GF-D8 (cell line): Measurements from ENCODE around the gene BTN2A1.
"Not testable (repeated sequence)": the region's sequence is repeated elsewhere in the genome, so short reads cannot be mapped to it uniquely, and the experiment has no call there.

Source experiments
- DNase-seq: peaks from one replicate; lab custom pipeline; 2025; lab: John Stamatoyannopoulos, UW

The BTN2A1 gene

DNA sequence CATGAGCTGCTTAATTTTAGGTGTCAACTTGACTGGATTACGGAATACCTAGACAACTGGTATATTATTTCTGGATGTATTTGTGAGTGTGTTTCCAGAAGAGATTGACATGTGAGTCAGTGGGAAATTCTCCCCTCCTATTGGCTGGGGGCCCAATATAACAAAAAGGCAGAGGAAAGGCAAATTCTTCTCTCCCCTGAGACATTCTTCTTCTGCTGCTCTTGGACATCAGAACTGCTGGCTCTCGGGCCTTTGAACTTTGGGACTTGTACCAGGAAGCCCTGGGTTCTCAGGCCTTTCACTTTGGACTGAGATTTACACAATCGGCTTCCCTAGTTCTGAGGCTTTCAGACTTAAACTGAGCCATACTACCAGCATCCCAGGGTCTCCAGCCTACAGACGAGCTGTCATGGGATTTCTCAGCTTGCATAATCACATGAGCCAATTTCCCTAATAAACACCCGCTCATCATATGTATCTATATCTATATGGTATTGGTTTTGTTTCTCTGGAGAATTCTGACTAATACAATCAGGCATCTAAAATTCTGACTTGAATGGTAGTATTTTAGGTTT, 25.0 kb upstream of the BTN2A1 start:
- DNase-seq, result no peak

GRCh38 chr6:26433680-26434079, 24.1 kb upstream of the BTN2A1 start:
- not testable (repeated sequence) for DNase-seq

GRCh38 chr6:26436018-26436417, 21.7 kb upstream of the BTN2A1 start:
- DNase-seq, result no peak

GRCh38 chr6:26437550-26437949, 20.2 kb upstream of the BTN2A1 start:
- DNase-seq, result no peak

- no peak for DNase-seq
Observed at GRCh38 chr6:26438000-26438399, 19.8 kb upstream of the BTN2A1 start.

- no peak for DNase-seq
Observed at GRCh38 chr6:26439151-26440125, 18.3 kb upstream of the BTN2A1 start.

GRCh38 chr6:26440977-26441358, 16.8 kb upstream of the BTN2A1 start:
- DNase-seq, result no peak

DNA sequence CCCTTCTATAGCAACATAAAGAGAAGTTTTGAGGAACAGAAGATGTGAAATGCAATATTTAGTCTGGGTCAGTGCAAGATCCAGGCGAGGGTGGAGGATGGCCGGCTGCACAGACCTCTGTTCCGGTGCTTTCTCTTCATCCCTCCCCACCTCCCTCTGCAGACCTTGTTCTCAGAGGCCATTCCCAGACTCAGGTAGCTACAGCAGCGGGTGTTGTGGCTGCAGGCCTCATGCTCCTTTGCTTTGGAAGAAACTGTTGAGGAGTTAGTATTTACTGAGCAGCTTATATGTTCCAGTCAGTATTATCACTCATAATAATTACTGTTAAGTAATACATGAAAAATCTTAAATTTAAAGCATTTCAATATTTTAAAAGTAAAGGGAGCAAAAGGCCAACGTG, 15.8 kb upstream of the BTN2A1 start:
- no peak for DNase-seq

- no peak for DNase-seq
Observed at GRCh38 chr6:26445934-26446667, 11.7 kb upstream of the BTN2A1 start.

- DNase-seq, result no peak
Observed at GRCh38 chr6:26447257-26447656, 10.5 kb upstream of the BTN2A1 start.

DNA sequence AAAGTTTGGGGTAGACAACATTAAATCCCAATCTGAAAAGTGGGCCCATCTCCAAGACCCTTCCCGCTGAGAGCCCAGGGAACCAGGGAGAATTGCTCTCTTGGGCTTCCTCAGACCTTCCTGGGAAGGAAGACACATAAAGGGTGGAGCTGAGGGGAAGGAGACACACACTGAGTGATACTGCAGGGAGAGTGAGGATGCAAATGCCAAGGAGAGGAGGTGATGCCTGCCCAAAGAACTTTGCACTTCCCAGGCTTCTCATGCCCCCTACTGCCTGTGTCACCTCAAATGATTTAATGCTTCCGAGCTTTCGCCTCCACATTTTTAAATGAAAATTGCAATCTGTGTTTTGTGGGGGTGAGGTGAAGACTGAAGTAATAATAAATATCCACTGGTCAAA, 7.5 kb upstream of the BTN2A1 start:
- DNase-seq, result no peak

DNA sequence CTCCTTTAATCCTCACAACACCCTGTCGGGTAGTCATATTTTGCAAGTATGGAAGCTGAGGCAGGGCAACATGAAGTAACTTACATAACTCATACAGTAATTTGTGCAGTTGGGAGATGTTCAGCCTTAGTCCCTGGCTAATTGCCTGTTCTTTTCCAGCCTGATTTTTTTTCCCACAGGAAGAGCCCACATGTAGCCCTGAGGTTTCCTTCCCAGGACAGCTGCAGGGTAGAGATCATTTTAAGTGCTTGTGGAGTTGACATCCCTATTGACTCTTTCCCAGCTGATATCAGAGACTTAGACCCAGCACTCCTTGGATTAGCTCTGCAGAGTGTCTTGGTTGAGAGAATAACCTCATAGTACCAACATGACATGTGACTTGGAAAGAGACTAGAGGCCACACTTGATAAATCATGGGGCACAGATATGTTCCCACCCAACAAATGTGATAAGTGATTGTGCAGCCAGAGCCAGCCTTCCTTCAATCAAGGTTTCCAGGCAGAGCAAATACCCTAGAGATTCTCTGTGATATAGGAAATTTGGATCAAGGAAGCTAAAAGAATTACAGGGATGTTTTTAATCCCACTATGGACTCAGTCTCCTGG, 5.0 kb upstream of the BTN2A1 start:
- no peak for DNase-seq

- no peak for DNase-seq
Observed at GRCh38 chr6:26454631-26455030, 3.1 kb upstream of the BTN2A1 start.

DNA sequence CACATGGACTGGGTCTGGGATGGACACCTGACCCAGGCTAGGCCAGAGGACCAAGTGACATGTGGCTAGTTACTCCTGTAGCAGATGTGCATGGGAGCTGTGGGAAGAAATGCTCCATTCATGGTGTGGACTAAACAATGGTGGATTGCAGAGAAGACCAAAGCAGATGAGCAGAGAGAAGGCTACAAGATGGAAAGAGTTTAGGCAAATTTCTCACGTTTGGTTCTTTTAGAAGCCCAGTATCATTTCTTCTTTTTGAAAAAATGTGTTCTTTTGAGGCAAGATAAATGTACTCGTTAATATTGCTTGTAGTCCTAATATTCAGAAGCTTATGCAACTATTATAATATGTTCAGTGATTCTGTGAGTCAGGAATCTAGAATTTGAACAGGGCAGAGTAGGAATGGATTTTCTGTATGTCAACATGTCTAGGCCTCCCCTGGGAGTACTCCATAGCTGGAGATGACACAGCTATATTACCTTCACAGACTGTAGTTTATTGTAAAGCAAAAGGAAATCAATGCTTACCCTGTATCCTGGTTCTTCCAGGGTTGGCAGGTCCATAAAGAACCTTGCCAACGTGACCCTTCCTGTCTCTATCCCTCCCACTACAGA, 2.3 kb upstream of the BTN2A1 start:
- DNase-seq, result no peak

GRCh38 chr6:26457264-26457805, 420 bp upstream of the BTN2A1 start:
- DNase-seq, result no peak

DNA sequence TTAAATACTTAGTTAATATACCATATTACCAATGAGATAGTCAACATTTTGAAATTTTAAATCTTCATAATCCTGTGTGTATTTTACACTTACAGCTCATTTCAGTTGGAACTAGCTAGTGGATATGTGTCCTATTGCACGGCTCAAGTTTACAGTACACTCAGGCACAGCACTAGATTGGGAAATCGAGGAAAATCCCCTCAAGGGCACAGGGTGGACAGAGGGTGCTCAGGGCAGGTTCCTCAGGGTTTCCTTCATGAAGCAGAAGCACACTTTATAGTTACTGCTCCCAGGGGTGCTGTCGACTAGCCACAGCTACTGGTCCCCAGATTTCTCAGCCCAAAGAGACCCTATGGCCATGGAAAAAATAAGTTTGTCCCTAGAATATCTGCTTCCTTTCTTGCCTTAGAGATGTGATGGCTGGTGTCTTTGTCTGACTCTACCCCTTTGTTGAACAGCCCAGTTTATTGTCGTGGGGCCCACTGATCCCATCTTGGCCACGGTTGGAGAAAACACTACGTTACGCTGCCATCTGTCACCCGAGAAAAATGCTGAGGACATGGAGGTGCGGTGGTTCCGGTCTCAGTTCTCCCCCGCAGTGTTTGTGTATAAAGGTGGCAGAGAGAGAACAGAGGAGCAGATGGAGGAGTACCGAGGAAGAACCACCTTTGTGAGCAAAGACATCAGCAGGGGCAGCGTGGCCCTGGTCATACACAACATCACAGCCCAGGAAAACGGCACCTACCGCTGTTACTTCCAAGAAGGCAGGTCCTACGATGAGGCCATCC, 1.5 kb downstream of the BTN2A1 start:
- DNase-seq, result no peak

DNA sequence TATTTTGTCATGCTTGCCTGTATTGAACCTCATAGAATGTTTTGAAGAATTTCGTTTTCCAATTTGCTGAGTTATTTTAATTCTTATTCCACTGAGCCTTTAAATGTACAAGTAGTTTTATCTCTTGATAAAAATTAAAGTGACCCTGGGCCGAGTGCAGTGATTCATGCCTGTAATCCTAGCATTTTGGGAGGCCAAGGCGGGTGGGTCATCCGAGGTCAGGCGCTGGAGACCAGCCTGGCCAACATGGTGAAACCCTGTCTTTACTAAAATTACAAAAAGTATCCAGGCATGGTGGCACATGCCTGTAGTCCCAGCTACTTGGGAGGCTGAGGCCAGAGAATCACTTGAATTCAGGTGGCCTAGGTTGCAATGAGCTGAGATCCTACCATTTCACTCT, 3.6 kb downstream of the BTN2A1 start:
- not testable (repeated sequence) for DNase-seq

DNA sequence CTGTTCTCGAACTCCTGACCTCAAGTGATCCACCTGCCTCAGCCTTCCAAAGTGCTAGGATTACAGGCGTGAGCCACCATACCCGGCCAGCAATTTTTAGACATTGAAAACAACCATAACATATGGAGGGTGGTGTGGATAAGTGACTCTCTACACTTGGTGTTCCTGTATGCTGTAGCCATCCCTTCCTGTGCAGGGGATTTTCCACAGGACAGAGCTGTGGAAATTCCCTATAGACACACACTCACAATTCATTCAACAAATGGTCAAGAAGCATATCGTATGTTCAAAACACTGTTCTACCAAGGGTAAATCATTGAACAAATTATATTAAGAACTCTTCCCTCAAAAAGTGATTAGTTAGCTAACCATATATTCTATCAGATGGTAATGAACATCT, 6.3 kb downstream of the BTN2A1 start:
- DNase-seq, result no peak

GRCh38 chr6:26464416-26465131, 6.8 kb downstream of the BTN2A1 start:
- no peak for DNase-seq

- no peak for DNase-seq
Observed at GRCh38 chr6:26465776-26466175, 8.0 kb downstream of the BTN2A1 start.
